Measurements from ENCODE around the gene NTM.

The NTM gene

DNA sequence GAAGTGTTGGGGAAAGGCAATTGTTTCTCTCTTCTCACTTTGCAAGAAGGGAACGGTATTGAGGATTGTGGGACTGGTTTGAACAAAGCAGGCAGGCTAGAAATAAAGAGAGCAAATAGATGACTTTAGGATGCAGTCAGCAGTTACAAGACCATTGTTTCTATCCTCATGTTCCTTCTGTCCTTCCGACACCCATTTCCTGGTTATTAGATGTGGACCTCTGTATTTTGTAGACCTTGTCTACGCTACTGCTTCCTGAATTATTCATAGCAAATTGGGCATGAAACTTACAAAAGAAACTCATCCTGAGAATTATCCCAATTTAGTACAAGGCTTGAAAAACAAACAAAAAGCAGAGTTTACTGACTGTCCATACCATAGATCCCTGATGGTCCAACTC lies 656.3 kb downstream of the NTM start:
- no peak overlapping the region for H3K27ac ChIP-seq

DNA sequence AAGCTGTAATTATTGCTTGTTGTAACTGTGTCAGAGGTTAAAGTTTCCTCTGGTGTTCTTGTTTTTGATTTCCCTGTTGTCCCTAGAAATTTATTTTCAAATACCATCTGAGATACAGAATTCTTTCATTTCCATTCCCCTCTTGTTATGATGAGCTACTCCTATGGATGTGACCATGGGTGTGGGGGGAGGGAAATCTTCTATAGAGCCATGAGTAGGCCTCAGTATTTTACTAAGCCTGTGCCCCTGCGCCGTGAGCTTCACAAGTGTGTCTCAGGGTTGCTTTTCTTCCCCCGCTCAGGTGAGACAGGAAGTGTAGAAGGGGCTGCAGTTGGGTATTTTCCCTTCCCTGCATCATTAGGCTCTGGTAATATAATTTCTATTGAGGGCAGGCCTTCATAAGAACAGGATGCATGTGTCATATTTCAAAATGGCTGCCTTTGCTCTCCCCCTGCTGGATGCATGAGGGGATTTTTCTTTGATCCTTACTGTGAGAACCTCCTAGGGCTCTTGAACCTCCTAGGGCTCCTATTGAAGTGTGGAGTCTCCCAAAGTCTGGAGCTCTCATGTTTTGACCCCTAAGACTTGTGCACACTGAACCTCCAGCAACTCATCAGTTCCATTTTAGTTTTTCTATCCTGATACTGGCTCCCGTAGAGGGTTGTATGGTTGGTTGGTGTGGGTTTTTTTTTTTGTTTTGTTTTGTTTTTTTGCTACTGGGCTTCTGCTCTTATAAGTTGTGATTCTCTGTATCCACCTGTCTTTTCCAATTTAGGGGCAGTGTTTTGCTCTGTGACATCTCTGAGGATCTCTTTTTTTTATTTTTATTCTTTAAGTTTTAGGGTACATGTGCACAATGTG lies 658.2 kb downstream of the NTM start:
- TF ChIP-seq FOXP2 (optimal IDR thresholded peaks at IDR 0.05; ENCODE audit: control extremely low read depth, extremely low read length, insufficient read depth) (no peak), EZH2 (IDR thresholded peaks at IDR 0.05) (no peak), POLR2AphosphoS5 (IDR thresholded peaks at IDR 0.05; ENCODE audit: borderline replicate concordance, low read depth, low read length) (no peak)
- no peak for DNase-seq (ENCODE audit: low read depth, low spot score)

More for the DNA sequence above, 656.3 kb downstream of the NTM start:
- TF ChIP-seq POLR2AphosphoS5 (IDR thresholded peaks at IDR 0.05; ENCODE audit: borderline replicate concordance, low read depth, low read length) (no peak), EZH2 (IDR thresholded peaks at IDR 0.05) (no peak), FOXP2 (optimal IDR thresholded peaks at IDR 0.05; ENCODE audit: control extremely low read depth, extremely low read length, insufficient read depth) (no peak)
- no peaks in the 10 kb centered on the region for H3K36me3 ChIP-seq (ENCODE audit: insufficient read depth, low read length)
- no peak overlapping the region for H3K4me3 ChIP-seq
- no peak overlapping the region for H3K9ac ChIP-seq (ENCODE audit: insufficient read length)
- no peak for DNase-seq (ENCODE audit: low read depth, low spot score)
- H3K9me3 ChIP-seq (ENCODE audit: low read depth, low read length): no peaks in the 10 kb centered on the region

DNA sequence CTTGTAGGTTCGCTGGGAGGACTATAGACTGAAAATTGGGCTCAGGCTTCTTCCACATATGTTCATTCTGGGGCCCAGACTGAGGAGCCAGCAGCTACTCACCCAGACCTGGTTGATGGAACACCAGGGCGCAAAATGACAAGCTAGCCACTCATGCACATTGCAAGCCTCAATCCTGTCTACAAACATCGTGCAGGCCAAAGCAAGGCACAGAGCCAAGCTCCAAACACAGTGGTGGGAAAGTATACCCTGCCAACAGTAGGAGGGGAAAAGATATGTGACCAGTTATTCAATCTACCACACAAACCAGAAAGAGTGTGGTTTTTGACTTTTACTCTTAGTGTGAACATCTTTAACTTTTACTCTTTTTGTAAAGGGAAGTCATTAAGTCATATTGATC lies 660.5 kb downstream of the NTM start:
- Histone ChIP-seq H3K27ac (no peak overlapping the region), H3K9me3 (ENCODE audit: low read depth, low read length) (no peaks in the 10 kb centered on the region), H3K9ac (ENCODE audit: insufficient read length) (no peak overlapping the region), H3K4me3 (no peak overlapping the region), H3K36me3 (ENCODE audit: insufficient read depth, low read length) (no peaks in the 10 kb centered on the region)
- TF ChIP-seq POLR2AphosphoS5 (IDR thresholded peaks at IDR 0.05; ENCODE audit: borderline replicate concordance, low read depth, low read length) (no peak), EZH2 (IDR thresholded peaks at IDR 0.05) (no peak), FOXP2 (optimal IDR thresholded peaks at IDR 0.05; ENCODE audit: control extremely low read depth, extremely low read length, insufficient read depth) (no peak)
- no peak for DNase-seq (ENCODE audit: low read depth, low spot score)

More for the DNA sequence above, 658.2 kb downstream of the NTM start:
- Histone ChIP-seq H3K27ac (no peak overlapping the region), H3K9ac (ENCODE audit: insufficient read length) (no peak overlapping the region), H3K36me3 (ENCODE audit: insufficient read depth, low read length) (no peaks in the 10 kb centered on the region), H3K4me3 (no peak overlapping the region), H3K9me3 (ENCODE audit: low read depth, low read length) (no peaks in the 10 kb centered on the region)

DNA sequence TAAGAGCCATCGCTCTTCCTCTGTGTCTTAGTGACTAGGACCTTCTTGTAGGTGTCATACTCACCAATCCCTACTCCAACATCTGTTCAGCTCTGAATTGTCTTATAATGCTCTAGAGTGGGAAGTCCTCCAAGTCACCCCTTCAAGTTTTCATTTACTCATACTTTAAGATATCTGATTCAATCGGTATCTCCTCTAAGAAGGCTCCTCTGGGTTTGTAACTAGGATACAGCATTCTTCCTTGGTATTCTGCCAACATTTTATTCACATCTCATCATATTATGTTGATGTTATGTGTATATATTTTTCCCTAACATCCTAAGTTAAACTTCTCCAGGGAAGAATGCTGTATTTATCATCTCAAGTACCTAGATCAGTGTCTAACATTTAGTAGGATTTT lies 662.1 kb downstream of the NTM start:
- DNase-seq (ENCODE audit: low read depth, low spot score): no peak
- H3K4me3 ChIP-seq: no peak overlapping the region
- no peaks in the 10 kb centered on the region for H3K9me3 ChIP-seq (ENCODE audit: low read depth, low read length)
- H3K36me3 ChIP-seq (ENCODE audit: insufficient read depth, low read length): no peaks in the 10 kb centered on the region
- TF ChIP-seq POLR2AphosphoS5 (IDR thresholded peaks at IDR 0.05; ENCODE audit: borderline replicate concordance, low read depth, low read length) (no peak), EZH2 (IDR thresholded peaks at IDR 0.05) (no peak), FOXP2 (optimal IDR thresholded peaks at IDR 0.05; ENCODE audit: control extremely low read depth, extremely low read length, insufficient read depth) (no peak)
- H3K9ac ChIP-seq (ENCODE audit: insufficient read length): no peak overlapping the region
- no peak overlapping the region for H3K27ac ChIP-seq

DNA sequence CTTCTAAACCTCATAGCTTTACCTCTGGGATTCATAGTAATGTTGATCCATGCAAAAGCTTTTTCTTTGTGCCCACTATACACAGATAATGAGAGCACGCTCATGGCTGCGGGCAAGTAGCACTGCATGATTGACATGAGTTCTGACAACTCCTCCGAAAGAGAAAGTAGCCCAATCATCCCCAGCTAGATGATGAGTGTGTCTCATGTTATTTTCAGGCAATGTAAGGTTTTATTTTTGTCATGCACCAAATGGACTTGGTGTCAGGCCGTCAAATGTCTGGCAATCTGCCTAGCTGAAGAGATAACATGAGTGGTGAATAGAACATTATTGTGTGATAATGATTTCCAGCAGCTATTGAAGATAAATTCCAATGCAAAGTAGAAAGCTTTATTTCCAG lies 662.6 kb downstream of the NTM start:
- TF ChIP-seq FOXP2 (optimal IDR thresholded peaks at IDR 0.05; ENCODE audit: control extremely low read depth, extremely low read length, insufficient read depth): no peak
- TF ChIP-seq POLR2AphosphoS5 (IDR thresholded peaks at IDR 0.05; ENCODE audit: borderline replicate concordance, low read depth, low read length): no peak
- no peak for TF ChIP-seq EZH2 (IDR thresholded peaks at IDR 0.05)
- no peak for DNase-seq (ENCODE audit: low read depth, low spot score)
- Histone ChIP-seq H3K36me3 (ENCODE audit: insufficient read depth, low read length) (no peaks in the 10 kb centered on the region), H3K9ac (ENCODE audit: insufficient read length) (no peak overlapping the region), H3K4me3 (no peak overlapping the region), H3K9me3 (ENCODE audit: low read depth, low read length) (no peaks in the 10 kb centered on the region), H3K27ac (no peak overlapping the region)

DNA sequence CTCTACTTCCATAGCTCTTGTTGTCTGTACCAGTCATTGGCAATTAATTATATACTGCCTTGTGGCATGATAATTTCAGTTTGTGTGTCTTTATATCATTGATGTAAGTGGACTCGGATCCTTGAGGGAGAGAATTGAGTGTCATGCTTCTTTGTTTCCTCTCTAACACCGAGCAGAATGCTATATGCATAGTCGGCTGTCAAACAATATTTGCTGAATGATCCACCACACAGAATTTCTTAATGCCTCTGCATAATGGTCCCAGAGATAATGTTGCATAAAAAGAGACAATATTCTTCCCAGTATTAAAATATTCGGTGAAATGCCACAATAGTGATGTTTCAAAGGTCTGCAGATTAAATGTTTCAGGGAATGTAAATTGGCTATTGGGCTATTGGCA lies 664.8 kb downstream of the NTM start:
- DNase-seq (ENCODE audit: low read depth, low spot score): no peak
- Histone ChIP-seq H3K27ac (no peak overlapping the region), H3K9ac (ENCODE audit: insufficient read length) (no peak overlapping the region), H3K36me3 (ENCODE audit: insufficient read depth, low read length) (no peaks in the 10 kb centered on the region), H3K4me3 (no peak overlapping the region), H3K9me3 (ENCODE audit: low read depth, low read length) (no peaks in the 10 kb centered on the region)
- TF ChIP-seq POLR2AphosphoS5 (IDR thresholded peaks at IDR 0.05; ENCODE audit: borderline replicate concordance, low read depth, low read length) (no peak), FOXP2 (optimal IDR thresholded peaks at IDR 0.05; ENCODE audit: control extremely low read depth, extremely low read length, insufficient read depth) (no peak), EZH2 (IDR thresholded peaks at IDR 0.05) (no peak)

DNA sequence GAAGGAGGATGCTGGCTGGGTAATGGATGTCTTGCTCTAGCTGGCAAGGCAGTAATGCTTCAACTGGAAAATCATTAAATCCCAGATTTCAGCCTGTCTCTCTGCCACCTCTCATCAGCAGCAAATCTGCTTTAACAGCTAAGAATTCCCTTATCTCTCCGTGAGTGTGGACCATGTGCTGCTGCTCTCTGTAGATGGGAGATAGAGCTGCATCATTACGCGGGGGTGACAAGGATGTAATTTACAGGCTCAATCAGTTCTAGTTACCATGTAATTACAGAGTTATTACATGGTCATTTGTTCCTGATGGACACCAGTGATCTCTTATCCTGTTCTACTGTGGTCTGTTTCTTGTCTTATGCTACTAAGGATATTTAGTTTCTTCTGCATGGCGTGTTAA lies 665.4 kb downstream of the NTM start:
- H3K27ac ChIP-seq: no peak overlapping the region
- TF ChIP-seq POLR2AphosphoS5 (IDR thresholded peaks at IDR 0.05; ENCODE audit: borderline replicate concordance, low read depth, low read length): no peak
- no peak for TF ChIP-seq EZH2 (IDR thresholded peaks at IDR 0.05)
- TF ChIP-seq FOXP2 (optimal IDR thresholded peaks at IDR 0.05; ENCODE audit: control extremely low read depth, extremely low read length, insufficient read depth): no peak
- DNase-seq (ENCODE audit: low read depth, low spot score): no peak

DNA sequence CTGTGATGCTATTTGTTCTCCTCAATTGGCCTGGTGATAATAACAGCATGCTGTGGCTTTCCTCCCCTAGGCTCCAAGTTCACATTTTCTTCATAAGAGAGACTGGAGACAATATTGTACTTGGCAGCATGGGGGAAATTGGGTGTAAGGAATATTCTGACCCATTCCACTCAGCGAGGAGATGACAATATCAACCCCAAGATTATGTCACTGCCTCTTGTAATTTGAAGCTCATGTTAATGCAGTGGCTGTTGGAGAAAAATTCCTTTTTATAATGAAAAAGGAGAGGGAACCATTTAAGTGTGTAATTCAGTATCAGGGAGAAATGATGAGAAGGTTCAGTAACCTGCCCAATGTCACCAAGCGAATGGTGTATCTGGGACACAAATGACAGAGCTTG lies 665.8 kb downstream of the NTM start:
- Histone ChIP-seq H3K9ac (ENCODE audit: insufficient read length) (no peak overlapping the region), H3K27ac (no peak overlapping the region), H3K36me3 (ENCODE audit: insufficient read depth, low read length) (no peaks in the 10 kb centered on the region), H3K4me3 (no peak overlapping the region), H3K9me3 (ENCODE audit: low read depth, low read length) (no peaks in the 10 kb centered on the region)
- TF ChIP-seq EZH2 (IDR thresholded peaks at IDR 0.05): no peak
- no peak for TF ChIP-seq FOXP2 (optimal IDR thresholded peaks at IDR 0.05; ENCODE audit: control extremely low read depth, extremely low read length, insufficient read depth)
- TF ChIP-seq POLR2AphosphoS5 (IDR thresholded peaks at IDR 0.05; ENCODE audit: borderline replicate concordance, low read depth, low read length): no peak
- DNase-seq (ENCODE audit: low read depth, low spot score): no peak

More for the DNA sequence above, 665.4 kb downstream of the NTM start:
- Histone ChIP-seq H3K9ac (ENCODE audit: insufficient read length) (no peak overlapping the region), H3K9me3 (ENCODE audit: low read depth, low read length) (no peaks in the 10 kb centered on the region), H3K36me3 (ENCODE audit: insufficient read depth, low read length) (no peaks in the 10 kb centered on the region), H3K4me3 (no peak overlapping the region)
